ENCODE measurements around the gene ADRA2B. TPM values are rescaled to one million over a fixed set of nuclear protein-coding genes. Genes with fewer than 3 reads are reported as not detected.

ADRA2B gene
- total and polyA plus RNA-seq, 2 experiments from 2014 or later = 28.5 to 61.8 TPM

- no peak for DNase-seq (ENCODE audit: low read depth in 1 of 2, low spot score in 1 of 2)
- Histone ChIP-seq H3K36me3 (no peaks in the 10 kb centered on the region), H3K27me3 (peaks cover 33% of the 10 kb centered on the region), H3K4me1 (ENCODE audit: low read depth) (no peaks in the 10 kb centered on the region), H3K27ac (no peak overlapping the region), H3K9me3 (ENCODE audit: low read depth) (no peaks in the 10 kb centered on the region), H3K4me3 (no peak overlapping the region)
- no peak for TF ChIP-seq CTCF (IDR thresholded peaks at IDR 0.05; ENCODE audit: low read depth, low read length)
Observed at GRCh38 chr2:96122391-96122790, 6.0 kb upstream of the ADRA2B start.

GRCh38 chr2:96121414-96121813 is 5.0 kb upstream of the ADRA2B start:
- H3K4me1 ChIP-seq (ENCODE audit: low read depth) = no peaks in the 10 kb centered on the region
- H3K9me3 ChIP-seq (ENCODE audit: low read depth) = no peaks in the 10 kb centered on the region
- no peak overlapping the region for H3K27ac ChIP-seq
- H3K4me3 ChIP-seq = no peak overlapping the region
- H3K36me3 ChIP-seq = no peaks in the 10 kb centered on the region
- DNase-seq (ENCODE audit: low read depth in 1 of 2, low spot score in 1 of 2) = no peak
- TF ChIP-seq CTCF (IDR thresholded peaks at IDR 0.05; ENCODE audit: low read depth, low read length) = no peak
- H3K27me3 ChIP-seq = peaks cover 29% of the 10 kb centered on the region

- H3K4me1 ChIP-seq (ENCODE audit: low read depth) = no peaks in the 10 kb centered on the region
- no peaks in the 10 kb centered on the region for H3K36me3 ChIP-seq
- no peaks in the 10 kb centered on the region for H3K9me3 ChIP-seq (ENCODE audit: low read depth)
- no peak for DNase-seq (ENCODE audit: low read depth in 1 of 2, low spot score in 1 of 2)
- H3K27ac ChIP-seq = no peak overlapping the region
- no peak overlapping the region for H3K4me3 ChIP-seq
- TF ChIP-seq CTCF (IDR thresholded peaks at IDR 0.05; ENCODE audit: low read depth, low read length) = no peak
- H3K27me3 ChIP-seq = peaks cover 29% of the 10 kb centered on the region
Observed at GRCh38 chr2:96120991-96121390, 4.6 kb upstream of the ADRA2B start.

- H3K9me3 ChIP-seq (ENCODE audit: low read depth) = no peaks in the 10 kb centered on the region
- DNase-seq (ENCODE audit: low read depth in 1 of 2, low spot score in 1 of 2) = no peak
Observed at GRCh38 chr2:96120091-96120720, 3.8 kb upstream of the ADRA2B start.

GRCh38 chr2:96119389-96119751 is 3.0 kb upstream of the ADRA2B start:
- DNase-seq (ENCODE audit: low read depth in 1 of 2, low spot score in 1 of 2) = no peak
- Histone ChIP-seq H3K36me3 (no peaks in the 10 kb centered on the region), H3K4me3 (no peak overlapping the region), H3K27me3 (peaks cover 29% of the 10 kb centered on the region), H3K4me1 (ENCODE audit: low read depth) (peaks cover 3% of the 10 kb centered on the region), H3K27ac (no peak overlapping the region), H3K9me3 (ENCODE audit: low read depth) (no peaks in the 10 kb centered on the region)
- TF ChIP-seq CTCF (IDR thresholded peaks at IDR 0.05; ENCODE audit: low read depth, low read length) = no peak

More at GRCh38 chr2:96120091-96120720, 3.8 kb upstream of the ADRA2B start:
- Histone ChIP-seq H3K27me3 (peaks cover 29% of the 10 kb centered on the region), H3K36me3 (no peaks in the 10 kb centered on the region), H3K4me1 (ENCODE audit: low read depth) (no peaks in the 10 kb centered on the region), H3K4me3 (no peak overlapping the region), H3K27ac (no peak overlapping the region)
- TF ChIP-seq CTCF (IDR thresholded peaks at IDR 0.05; ENCODE audit: low read depth, low read length) = no peak
